ENCODE measurements around the gene LKAAEAR1. TPM values are rescaled to one million over a fixed set of nuclear protein-coding genes. Genes with fewer than 3 reads are reported as not detected.

The LKAAEAR1 gene
- total RNA-seq, 3 donors from 2014 or later (not counting 1 experiment from before 2014, with no cell fraction given): not detected

DNA sequence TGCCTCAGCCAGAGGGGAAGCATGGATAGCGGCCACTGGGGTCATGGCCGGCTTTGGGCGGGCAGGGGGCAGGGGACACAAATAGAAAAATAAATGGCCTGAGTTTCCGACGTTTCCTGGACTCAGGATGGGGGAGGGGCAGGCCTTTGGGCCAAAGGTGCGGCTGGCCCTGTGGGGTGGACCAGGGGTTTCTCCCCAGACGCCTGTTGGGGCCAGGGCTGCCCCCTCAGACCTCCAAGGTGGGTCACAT is 27.6 kb downstream of the LKAAEAR1 start:
- no peak overlapping the region for H3K4me3 Mint-ChIP-seq
- Histone ChIP-seq H3K36me3 (ENCODE audit: control insufficient read depth, insufficient read depth, low read length) (no peaks in the 10 kb centered on the region), H3K4me3 (ENCODE audit: low read length) (no peak overlapping the region), H3K27ac (ENCODE audit: low read length) (no peak overlapping the region), H3K27me3 (ENCODE audit: control insufficient read depth, insufficient read depth, low read length) (peaks cover 12% of the 10 kb centered on the region), H3K4me1 (ENCODE audit: control insufficient read depth, insufficient read depth, low read length) (peaks cover 17% of the 10 kb centered on the region), H3K9me3 (ENCODE audit: control insufficient read depth, insufficient read depth, low read length) (no peaks in the 10 kb centered on the region)
- TF ChIP-seq, protein P1, sequence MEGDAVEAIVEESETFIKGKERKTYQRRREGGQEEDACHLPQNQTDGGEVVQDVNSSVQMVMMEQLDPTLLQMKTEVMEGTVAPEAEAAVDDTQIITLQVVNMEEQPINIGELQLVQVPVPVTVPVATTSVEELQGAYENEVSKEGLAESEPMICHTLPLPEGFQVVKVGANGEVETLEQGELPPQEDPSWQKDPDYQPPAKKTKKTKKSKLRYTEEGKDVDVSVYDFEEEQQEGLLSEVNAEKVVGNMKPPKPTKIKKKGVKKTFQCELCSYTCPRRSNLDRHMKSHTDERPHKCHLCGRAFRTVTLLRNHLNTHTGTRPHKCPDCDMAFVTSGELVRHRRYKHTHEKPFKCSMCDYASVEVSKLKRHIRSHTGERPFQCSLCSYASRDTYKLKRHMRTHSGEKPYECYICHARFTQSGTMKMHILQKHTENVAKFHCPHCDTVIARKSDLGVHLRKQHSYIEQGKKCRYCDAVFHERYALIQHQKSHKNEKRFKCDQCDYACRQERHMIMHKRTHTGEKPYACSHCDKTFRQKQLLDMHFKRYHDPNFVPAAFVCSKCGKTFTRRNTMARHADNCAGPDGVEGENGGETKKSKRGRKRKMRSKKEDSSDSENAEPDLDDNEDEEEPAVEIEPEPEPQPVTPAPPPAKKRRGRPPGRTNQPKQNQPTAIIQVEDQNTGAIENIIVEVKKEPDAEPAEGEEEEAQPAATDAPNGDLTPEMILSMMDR (IDR thresholded peaks at IDR 0.05): no peak
- DNase-seq (no peak), ATAC-seq (no peak)
- H3K9me3 Mint-ChIP-seq: no peaks in the 10 kb centered on the region
- peaks cover 0 to 16% of the 10 kb centered on the region in 2 donors for H3K27me3 Mint-ChIP-seq (ENCODE audit: low read depth in 2 of 2)
- no peak overlapping the region for H3K27ac Mint-ChIP-seq
- WGBS (ENCODE audit: insufficient coverage): 54% methylated on average over 7 of the region's 7 CpGs
- H3K36me3 Mint-ChIP-seq: no peaks in the 10 kb centered on the region
- intact Hi-C loops (cut with micrococcal nuclease): no loop called here
- H3K4me1 Mint-ChIP-seq: peaks cover 9 to 22% of the 10 kb centered on the region in 2 donors

DNA sequence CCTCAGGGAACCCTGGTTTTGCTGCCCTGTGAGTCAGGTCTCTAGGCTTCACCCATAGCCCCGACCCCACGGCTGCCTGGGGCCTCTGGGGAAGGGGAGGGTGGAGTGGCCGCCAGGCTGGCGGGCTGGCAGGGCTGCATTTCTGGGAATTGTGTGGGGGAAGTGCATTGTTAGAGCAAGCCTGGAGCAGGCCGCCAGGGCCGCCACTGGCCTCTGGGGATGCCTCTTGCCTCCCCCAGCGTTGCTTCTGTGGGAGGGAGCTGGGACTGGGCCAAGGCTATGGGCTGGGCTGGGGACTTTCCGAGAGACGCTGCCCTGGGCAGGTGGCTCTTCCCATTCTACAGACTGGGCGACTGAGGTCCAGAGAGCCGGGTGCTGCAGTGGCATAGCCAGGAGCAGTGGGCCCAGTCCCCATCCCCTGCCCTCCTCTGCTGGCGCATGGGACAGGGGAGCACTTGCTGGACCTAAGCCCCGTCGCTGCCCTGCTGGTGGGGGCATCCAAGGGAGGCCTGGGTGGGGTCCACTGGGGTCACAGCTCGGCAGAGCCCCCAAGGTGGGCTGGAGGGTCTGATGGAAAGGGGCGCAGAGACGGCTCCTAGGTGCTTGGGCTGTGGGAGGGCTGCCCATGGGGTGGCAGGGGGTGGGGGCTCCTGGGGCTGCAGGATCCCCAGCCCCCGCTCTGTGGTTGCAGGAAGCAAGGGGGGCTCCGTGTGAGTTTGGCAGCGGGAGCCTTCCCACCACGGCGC is 28.1 kb downstream of the LKAAEAR1 start:
- Histone ChIP-seq H3K27me3 (ENCODE audit: control insufficient read depth, insufficient read depth, low read length) (peaks cover 12% of the 10 kb centered on the region), H3K4me3 (ENCODE audit: low read length) (no peak overlapping the region), H3K9me3 (ENCODE audit: control insufficient read depth, insufficient read depth, low read length) (no peaks in the 10 kb centered on the region), H3K4me1 (ENCODE audit: control insufficient read depth, insufficient read depth, low read length) (peaks cover 17% of the 10 kb centered on the region), H3K27ac (ENCODE audit: low read length) (no peak overlapping the region), H3K36me3 (ENCODE audit: control insufficient read depth, insufficient read depth, low read length) (no peaks in the 10 kb centered on the region)
- peaks cover 9 to 22% of the 10 kb centered on the region in 2 donors for H3K4me1 Mint-ChIP-seq
- H3K9me3 Mint-ChIP-seq: no peaks in the 10 kb centered on the region
- TF ChIP-seq, protein P1 (IDR thresholded peaks at IDR 0.05): no peak
- peaks cover 0 to 16% of the 10 kb centered on the region in 2 donors for H3K27me3 Mint-ChIP-seq (ENCODE audit: low read depth in 2 of 2)
- H3K36me3 Mint-ChIP-seq: no peaks in the 10 kb centered on the region
- WGBS (ENCODE audit: insufficient coverage): 63% methylated on average over 22 of the region's 22 CpGs
- no peak overlapping the region for H3K4me3 Mint-ChIP-seq
- intact Hi-C loops (cut with micrococcal nuclease): no loop called here
- H3K27ac Mint-ChIP-seq: no peak overlapping the region
- no peak for DNase-seq
- no peak for ATAC-seq

DNA sequence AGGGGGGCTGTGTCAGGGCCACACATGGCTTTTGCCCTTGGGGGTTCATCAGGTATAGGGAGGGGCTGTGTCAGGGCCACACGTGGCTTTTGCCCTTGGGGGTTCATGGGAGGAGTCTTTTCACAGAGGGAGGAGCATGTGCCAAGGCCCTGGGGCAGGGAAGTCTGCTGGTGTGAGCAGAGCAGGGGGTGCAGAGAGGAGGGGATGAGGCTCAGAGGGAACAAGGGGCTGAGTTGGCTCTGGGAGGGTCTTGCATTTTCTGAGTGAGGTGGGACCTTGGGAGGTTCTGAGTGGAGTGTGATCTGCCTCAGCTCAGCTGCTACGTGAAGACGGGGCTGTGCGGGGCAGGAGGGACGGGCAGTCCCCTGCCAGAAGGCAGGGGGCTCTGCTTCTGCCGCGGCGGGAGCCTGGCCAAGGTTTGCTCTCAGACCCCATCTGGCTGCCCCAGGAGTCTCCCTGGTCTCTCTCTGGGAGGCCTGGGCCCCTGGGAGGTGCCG is 28.8 kb downstream of the LKAAEAR1 start:
- ATAC-seq (no peak), DNase-seq (no peak)
- Mint-ChIP-seq H3K9me3 (no peaks in the 10 kb centered on the region), H3K27me3 (ENCODE audit: low read depth in 2 of 2) (peaks cover 0 to 18% of the 10 kb centered on the region in 2 donors), H3K4me3 (no peak overlapping the region), H3K27ac (no peak overlapping the region), H3K36me3 (no peaks in the 10 kb centered on the region), H3K4me1 (peaks cover 9 to 22% of the 10 kb centered on the region in 2 donors)
- H3K4me3 ChIP-seq (ENCODE audit: low read length): no peak overlapping the region
- no peaks in the 10 kb centered on the region for H3K36me3 ChIP-seq (ENCODE audit: control insufficient read depth, insufficient read depth, low read length)
- H3K4me1 ChIP-seq (ENCODE audit: control insufficient read depth, insufficient read depth, low read length): peaks cover 17% of the 10 kb centered on the region
- 87% methylated on average over 9 of the region's 9 CpGs for WGBS (ENCODE audit: insufficient coverage)
- peaks cover 18% of the 10 kb centered on the region for H3K27me3 ChIP-seq (ENCODE audit: control insufficient read depth, insufficient read depth, low read length)
- intact Hi-C loops (cut with micrococcal nuclease): no loop called here
- TF ChIP-seq, protein P1 (IDR thresholded peaks at IDR 0.05): no peak
- no peaks in the 10 kb centered on the region for H3K9me3 ChIP-seq (ENCODE audit: control insufficient read depth, insufficient read depth, low read length)
- no peak overlapping the region for H3K27ac ChIP-seq (ENCODE audit: low read length)

Measured in natural killer cell (primary cell).